ENCODE data around the gene SOX8.

SOX8 gene

GRCh38 chr16:984736-985636, 3.4 kb downstream of the SOX8 start:
- TF ChIP-seq CTCF (IDR thresholded peaks at IDR 0.05; ENCODE audit: low read depth, low read length, missing control alignments), result no peak
- DNase-seq (ENCODE audit: low read depth), result no peak
- in situ Hi-C loops (cut with HindIII; ENCODE audit: low sequenced_read_pairs), result loop anchor here (5.0 kb wide), 4 partner anchors 48 to 153 kb away; no protein-coding TSS in a partner anchor
- no peak overlapping the region for H3K4me3 ChIP-seq (ENCODE audit: low read depth, low read length)

DNA sequence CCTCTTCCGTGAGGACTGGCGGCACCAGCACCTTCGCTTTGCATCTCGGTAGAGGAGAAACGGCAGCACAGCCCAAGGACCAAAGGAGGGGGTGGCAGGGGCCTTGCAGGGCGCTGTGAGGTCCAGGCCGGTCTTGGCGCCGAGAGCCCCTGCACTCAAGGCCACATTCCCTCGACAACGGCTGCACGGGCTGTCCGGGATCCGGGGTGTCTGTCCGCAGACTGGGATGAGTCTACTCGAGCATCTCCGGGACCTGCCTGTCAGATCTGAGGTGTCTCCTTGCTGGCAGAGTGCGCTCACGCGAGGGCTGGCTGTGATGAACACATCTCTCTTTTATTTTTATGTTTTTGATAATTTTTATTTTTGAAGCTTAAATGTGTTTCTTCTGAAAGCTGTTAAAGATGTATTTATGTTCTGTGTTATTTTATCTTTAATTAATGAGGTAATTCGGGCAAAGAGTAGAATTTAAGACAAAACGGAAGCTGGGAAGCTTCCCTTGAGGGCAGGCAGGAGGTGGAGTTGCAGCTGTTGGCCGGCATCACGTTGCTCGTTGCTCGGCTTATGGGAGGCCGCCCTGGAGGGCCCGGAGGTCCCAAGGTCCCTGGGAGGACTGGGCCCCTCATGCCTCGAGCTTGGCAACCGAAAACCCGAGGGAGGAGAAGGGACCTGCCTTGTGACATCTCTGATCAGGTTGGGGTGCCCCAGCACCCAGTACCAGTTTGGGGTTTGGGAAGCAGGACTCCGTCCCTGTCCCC, 4.3 kb downstream of the SOX8 start:
- H3K4me3 ChIP-seq (ENCODE audit: low read depth, low read length), result no peak overlapping the region
- in situ Hi-C loops (cut with HindIII; ENCODE audit: low sequenced_read_pairs), result loop anchor here (5.0 kb wide), 4 partner anchors 49 to 154 kb away; no protein-coding TSS in a partner anchor
- no peak for TF ChIP-seq CTCF (IDR thresholded peaks at IDR 0.05; ENCODE audit: low read depth, low read length, missing control alignments)
- no peak for DNase-seq (ENCODE audit: low read depth)

DNA sequence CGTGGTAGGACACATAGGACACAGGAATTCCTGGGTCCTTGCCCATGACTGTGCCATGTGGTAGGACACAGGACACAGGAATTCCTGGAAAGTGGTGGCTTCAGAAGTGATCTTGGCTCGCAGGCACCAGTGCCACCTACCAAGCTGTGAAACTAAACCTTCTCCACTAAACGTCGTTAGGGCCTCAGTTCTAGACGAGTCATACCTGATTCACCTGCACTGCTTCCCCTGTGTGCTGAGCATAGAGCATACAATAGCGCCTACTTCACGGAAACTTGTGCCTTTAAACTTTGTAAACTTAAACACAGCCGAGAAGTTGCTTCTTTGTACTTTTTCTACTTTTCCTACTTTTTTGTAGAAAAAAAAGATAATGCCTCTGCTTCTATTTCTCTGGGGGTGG, 4.8 kb downstream of the SOX8 start:
- no peak overlapping the region for H3K4me3 ChIP-seq (ENCODE audit: low read depth, low read length)
- no peak for TF ChIP-seq CTCF (IDR thresholded peaks at IDR 0.05; ENCODE audit: low read depth, low read length, missing control alignments)

GRCh38 chr16:986925-987582, 5.5 kb downstream of the SOX8 start:
- DNase-seq (ENCODE audit: low read depth), result no peak
- in situ Hi-C loops (cut with HindIII; ENCODE audit: low sequenced_read_pairs), result loop anchor here (5.0 kb wide), 4 partner anchors 50 to 155 kb away; no protein-coding TSS in a partner anchor
- TF ChIP-seq CTCF (IDR thresholded peaks at IDR 0.05; ENCODE audit: low read depth, low read length, missing control alignments), result no peak
- H3K4me3 ChIP-seq (ENCODE audit: low read depth, low read length), result no peak overlapping the region

More for the DNA sequence above, 4.8 kb downstream of the SOX8 start:
- DNase-seq (ENCODE audit: low read depth), result no peak
- in situ Hi-C loops (cut with HindIII; ENCODE audit: low sequenced_read_pairs), result loop anchor here (5.0 kb wide), 4 partner anchors 49 to 154 kb away; no protein-coding TSS in a partner anchor

- in situ Hi-C loops (cut with HindIII; ENCODE audit: low sequenced_read_pairs), result loop anchor here (5.0 kb wide), 4 partner anchors 49 to 156 kb away; no protein-coding TSS in a partner anchor
- TF ChIP-seq CTCF (IDR thresholded peaks at IDR 0.05; ENCODE audit: low read depth, low read length, missing control alignments), result no peak
- DNase-seq (ENCODE audit: low read depth), result no peak
- no peak overlapping the region for H3K4me3 ChIP-seq (ENCODE audit: low read depth, low read length)
Measured at GRCh38 chr16:987906-988305, 6.3 kb downstream of the SOX8 start.
